GM18505 (cell line): ENCODE results near the gene ROMO1.
A peak's percentile ranks its signal among the peaks of the same experiment; 100 is the strongest.
"Not testable (repeated sequence)": the region's sequence is repeated elsewhere in the genome, so short reads cannot be mapped to it uniquely, and the experiment has no call there.

ENCODE experiments used
- ATAC-seq: cut with Tn5 transposase; IDR thresholded peaks from one replicate; pipeline ENCODE4 v1.9.1; 2021; ENCODE audit not compliant: unreplicated experiment
- POLR2A ChIP-seq: IDR thresholded peaks from 4 replicates; pipeline ENCODE4 v1.6.1; 2011; ENCODE audit warnings: borderline replicate concordance; ENCODE audit not compliant: insufficient read depth, insufficient read length; ENCODE audit errors: extremely low read depth

ROMO1 gene

GRCh38 chr20:35709259-35709658 is 10.1 kb downstream of the ROMO1 start:
- TF ChIP-seq POLR2A = no peak
- no peak for ATAC-seq

GRCh38 chr20:35710039-35710438 is 10.8 kb downstream of the ROMO1 start:
- TF ChIP-seq POLR2A = no peak
- no peak for ATAC-seq

- no peak for TF ChIP-seq POLR2A
Measured at GRCh38 chr20:35710884-35711587, 11.8 kb downstream of the ROMO1 start.

GRCh38 chr20:35711588-35712209 is 12.5 kb downstream of the ROMO1 start:
- no peak for ATAC-seq
- no peak for TF ChIP-seq POLR2A

More at GRCh38 chr20:35710884-35711587, 11.8 kb downstream of the ROMO1 start:
- no peak for ATAC-seq

- ATAC-seq = not testable (repeated sequence)
Measured at GRCh38 chr20:35713120-35713519, 13.9 kb downstream of the ROMO1 start.

GRCh38 chr20:35714127-35714526 is 14.9 kb downstream of the ROMO1 start:
- ATAC-seq = no peak
- no peak for TF ChIP-seq POLR2A

GRCh38 chr20:35715652-35716051 is 16.4 kb downstream of the ROMO1 start:
- no peak for TF ChIP-seq POLR2A
- ATAC-seq = no peak

GRCh38 chr20:35716330-35716729 is 17.1 kb downstream of the ROMO1 start:
- no peak for ATAC-seq
- TF ChIP-seq POLR2A = no peak

GRCh38 chr20:35718321-35718720 is 19.1 kb downstream of the ROMO1 start:
- not testable (repeated sequence) for ATAC-seq

- no peak for ATAC-seq
- TF ChIP-seq POLR2A = no peak
Measured at GRCh38 chr20:35718972-35719635, 19.9 kb downstream of the ROMO1 start.

- no peak for ATAC-seq
Measured at GRCh38 chr20:35719717-35720116, 20.5 kb downstream of the ROMO1 start.

GRCh38 chr20:35720165-35721123 is 21.2 kb downstream of the ROMO1 start:
- no peak for ATAC-seq

More at GRCh38 chr20:35719717-35720116, 20.5 kb downstream of the ROMO1 start:
- TF ChIP-seq POLR2A = no peak

GRCh38 chr20:35721219-35721618 is 22.0 kb downstream of the ROMO1 start:
- no peak for ATAC-seq
- TF ChIP-seq POLR2A = peak; percentile 5

More at GRCh38 chr20:35720165-35721123, 21.2 kb downstream of the ROMO1 start:
- no peak for TF ChIP-seq POLR2A

- ATAC-seq = no peak
- TF ChIP-seq POLR2A = peak; percentile 26
Measured at GRCh38 chr20:35721621-35722020, 22.4 kb downstream of the ROMO1 start.

- not testable (repeated sequence) for ATAC-seq
Measured at GRCh38 chr20:35723275-35723639, 24.1 kb downstream of the ROMO1 start.

GRCh38 chr20:35723652-35724320 is 24.6 kb downstream of the ROMO1 start:
- not testable (repeated sequence) for ATAC-seq
